Karpas-422 (cell line): Measurements from ENCODE around the gene INSIG1. TPM values are rescaled to one million over a fixed set of nuclear protein-coding genes. Genes with fewer than 3 reads are reported as not detected.

Experiments used
- DNase-seq: peaks from one replicate; pipeline ENCODE4 v3.0.0-alpha.2; 2015
- H2AFZ ChIP-seq: fragments of 200-600 bp; sonication (generic); 2 replicates; pipeline ENCODE4 v1.6.1; 2014; ENCODE audit warnings: antibody characterized with exemption, low read length, mixed read lengths
- H3K27ac ChIP-seq: fragments of 200-600 bp; sonication (generic); 2 replicates; pipeline ENCODE4 v1.5.1; 2014; ENCODE audit warnings: mild to moderate bottlenecking, low read length, moderate library complexity
- H3K27me3 ChIP-seq: fragments of 200-600 bp; sonication (generic); 2 replicates; pipeline ENCODE4 v1.6.1; 2014; ENCODE audit warnings: low read length, mixed read lengths
- H3K36me3 ChIP-seq: fragments of 200-600 bp; sonication (generic); 2 replicates; pipeline ENCODE4 v1.6.1; 2014; ENCODE audit warnings: low read length, mixed read lengths; ENCODE audit not compliant: insufficient read depth
- H3K4me1 ChIP-seq: fragments of 200-600 bp; sonication (generic); 2 replicates; pipeline ENCODE4 v1.6.1; 2014; ENCODE audit warnings: mild to moderate bottlenecking, low read length, mixed read lengths
- H3K4me2 ChIP-seq: fragments of 200-600 bp; sonication (generic); 2 replicates; pipeline ENCODE4 v1.6.1; 2014; ENCODE audit warnings: low read length, low read depth, mild to moderate bottlenecking; ENCODE audit not compliant: poor library complexity, severe bottlenecking
- H3K4me3 ChIP-seq: fragments of 200-600 bp; sonication (generic); 2 replicates; pipeline ENCODE4 v1.5.1; 2014; ENCODE audit warnings: mild to moderate bottlenecking, antibody characterized with exemption, low read length, mixed read lengths
- H3K79me2 ChIP-seq: fragments of 200-600 bp; sonication (generic); 2 replicates; pipeline ENCODE4 v1.6.1; 2014; ENCODE audit warnings: mild to moderate bottlenecking, low read length, mixed read lengths
- H3K9ac ChIP-seq: fragments of 200-600 bp; sonication (generic); 2 replicates; pipeline ENCODE4 v1.6.0; 2014; ENCODE audit warnings: low read length
- H3K9me2 ChIP-seq: fragments of 200-600 bp; sonication (generic), shearing (Covaris generic); replicated peaks from 2 replicates; pipeline ENCODE4 v1.6.0; 2014; ENCODE audit warnings: mild to moderate bottlenecking, low read length, moderate library complexity; ENCODE audit not compliant: insufficient read depth
- H3K9me3 ChIP-seq: fragments of 300-700, 200-600 bp; sonication (generic); 2 replicates; pipeline ENCODE4 v1.6.1; 2014; ENCODE audit warnings: low read length, mixed read lengths
- H4K20me1 ChIP-seq: fragments of 200-600 bp; sonication (generic); 2 replicates; pipeline ENCODE4 v1.6.1; 2014; ENCODE audit warnings: mild to moderate bottlenecking, antibody characterized with exemption, low read length, low read depth; ENCODE audit not compliant: insufficient read depth
- total RNA-seq: library from RNA; depleted of rRNA; stranded (reverse); fragments of >200 nt; shearing (Covaris generic); gene quantifications from 2 replicates; pipeline ENCODE4 v1.2.3, GENCODE V29; 2014; ENCODE audit warnings: low replicate concordance

The INSIG1 gene
- total RNA-seq, 1 experiment from 2014 or later, result 249 TPM

DNA sequence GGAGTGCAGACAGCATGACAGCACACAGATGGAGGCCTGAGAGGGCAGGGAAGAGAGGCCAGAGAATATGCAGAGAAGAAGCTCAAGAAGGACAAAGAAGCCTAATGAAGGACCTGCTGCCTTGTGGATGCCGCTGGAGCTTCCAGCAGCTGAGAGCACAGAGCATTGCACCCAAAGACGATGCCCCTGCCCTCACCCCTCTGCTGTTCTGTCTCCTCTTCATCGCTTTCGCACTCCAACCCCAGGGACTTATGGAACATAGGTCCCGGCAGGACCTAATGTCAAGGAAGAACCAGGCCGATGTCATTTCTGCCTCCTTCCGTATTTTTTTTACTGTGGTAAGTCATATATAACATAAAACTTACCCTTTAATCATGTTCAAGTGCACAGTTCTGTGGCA, 12.3 kb upstream of the INSIG1 start:
- no peak overlapping the region for H3K27ac ChIP-seq
- H3K9me3 ChIP-seq, result no peaks in the 10 kb centered on the region
- no peaks in the 10 kb centered on the region for H3K36me3 ChIP-seq
- DNase-seq, result no peak
- no peak overlapping the region for H3K4me2 ChIP-seq
- H3K79me2 ChIP-seq, result no peaks in the 10 kb centered on the region
- no peaks in the 10 kb centered on the region for H4K20me1 ChIP-seq
- no peaks in the 10 kb centered on the region for H3K9me2 ChIP-seq
- H3K4me3 ChIP-seq, result no peak overlapping the region
- no peaks in the 10 kb centered on the region; the same call in 1 of the 2 replicates for H3K4me1 ChIP-seq
- no peaks in the 10 kb centered on the region for H3K27me3 ChIP-seq
- no peak overlapping the region for H3K9ac ChIP-seq
- no peak overlapping the region for H2AFZ ChIP-seq

DNA sequence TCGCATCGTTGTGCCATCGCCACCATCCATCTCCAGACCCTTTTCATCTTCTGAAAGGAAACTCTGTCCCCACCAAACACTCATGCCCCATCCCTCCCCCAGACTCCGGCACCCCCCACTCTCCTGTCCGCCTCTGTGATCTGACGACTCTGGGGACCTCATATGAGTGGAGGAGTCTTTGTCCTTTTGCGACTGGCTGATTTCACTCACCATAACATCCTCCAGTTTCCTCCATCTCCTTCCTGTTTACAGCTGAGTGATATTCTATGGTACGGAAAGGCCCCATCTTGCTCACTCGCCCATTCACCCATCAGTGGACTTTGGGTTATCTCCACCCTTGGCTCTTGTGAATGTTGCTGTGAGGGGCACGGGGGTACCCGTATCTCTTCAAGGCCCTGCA, 11.8 kb upstream of the INSIG1 start:
- Histone ChIP-seq H3K4me2 (no peak overlapping the region), H2AFZ (no peak overlapping the region)

DNA sequence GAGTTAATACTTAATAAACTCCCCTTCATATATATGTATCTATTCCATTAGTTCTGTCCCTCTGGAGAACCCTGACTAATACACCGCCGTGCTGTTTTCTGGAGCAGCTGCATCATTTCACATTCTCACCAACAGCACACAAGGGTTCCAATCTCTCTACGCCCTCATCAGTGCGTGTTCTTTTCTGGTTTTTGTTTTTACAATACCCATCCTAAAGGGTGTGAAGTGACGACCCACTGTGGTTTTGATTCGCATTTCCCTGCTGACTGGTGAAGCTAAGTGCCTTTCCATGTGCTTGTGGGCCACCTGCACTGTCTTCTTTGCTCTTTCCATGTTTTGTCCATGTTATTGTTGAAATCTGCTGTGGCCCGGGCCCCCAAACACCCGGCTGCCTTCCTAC, 11.0 kb upstream of the INSIG1 start:
- DNase-seq, result no peak
- Histone ChIP-seq H3K27ac (no peak overlapping the region), H3K9ac (no peak overlapping the region), H2AFZ (no peak overlapping the region), H3K27me3 (no peaks in the 10 kb centered on the region), H3K9me3 (no peaks in the 10 kb centered on the region), H3K4me2 (no peak overlapping the region), H3K4me3 (no peak overlapping the region), H3K36me3 (no peaks in the 10 kb centered on the region), H3K4me1 (no peaks in the 10 kb centered on the region; the same call in 1 of the 2 replicates), H3K79me2 (no peaks in the 10 kb centered on the region), H3K9me2 (no peaks in the 10 kb centered on the region), H4K20me1 (no peaks in the 10 kb centered on the region)

More for the DNA sequence above, 11.8 kb upstream of the INSIG1 start:
- no peaks in the 10 kb centered on the region for H3K79me2 ChIP-seq
- no peaks in the 10 kb centered on the region; the same call in 1 of the 2 replicates for H3K4me1 ChIP-seq
- H4K20me1 ChIP-seq, result no peaks in the 10 kb centered on the region
- no peak overlapping the region for H3K4me3 ChIP-seq
- H3K9me2 ChIP-seq, result no peaks in the 10 kb centered on the region
- no peak overlapping the region for H3K27ac ChIP-seq
- no peaks in the 10 kb centered on the region for H3K9me3 ChIP-seq
- no peaks in the 10 kb centered on the region for H3K36me3 ChIP-seq
- H3K9ac ChIP-seq, result no peak overlapping the region
- H3K27me3 ChIP-seq, result no peaks in the 10 kb centered on the region
- DNase-seq, result no peak

DNA sequence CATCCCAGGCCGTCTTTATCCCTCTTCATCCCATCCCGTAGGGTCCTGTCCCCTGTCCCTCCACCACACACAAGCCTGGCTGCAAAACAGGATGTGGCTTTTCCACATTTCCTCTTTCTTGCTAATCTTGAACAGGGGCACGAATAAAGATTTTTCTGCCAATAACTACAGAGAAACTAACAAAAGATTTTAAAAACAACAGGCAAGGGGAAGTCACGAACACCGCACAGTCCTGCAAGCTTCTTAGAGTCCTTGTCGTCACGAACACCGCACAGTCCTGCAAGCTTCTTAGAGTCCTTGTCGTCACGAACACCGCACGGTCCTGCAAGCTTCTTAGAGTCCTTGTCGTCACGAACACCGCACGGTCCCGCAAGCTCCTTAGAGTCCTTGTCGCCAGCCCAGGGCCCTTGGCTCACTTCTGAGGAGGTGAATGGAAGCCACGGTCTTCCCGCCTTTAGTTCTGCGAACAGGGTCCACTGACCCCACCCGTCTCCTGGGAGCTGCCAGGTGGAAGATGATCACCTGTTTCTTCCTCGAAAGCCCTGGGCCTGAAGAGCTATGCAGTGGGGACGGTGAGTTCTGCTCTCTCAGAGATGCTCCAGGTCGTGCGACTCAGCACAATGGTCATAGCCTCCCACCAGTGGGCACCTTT, 10.3 kb upstream of the INSIG1 start:
- no peak for DNase-seq
- no peaks in the 10 kb centered on the region for H3K9me2 ChIP-seq
- H2AFZ ChIP-seq, result no peak overlapping the region
- no peak overlapping the region for H3K27ac ChIP-seq
- H3K9me3 ChIP-seq, result no peaks in the 10 kb centered on the region
- no peak overlapping the region for H3K9ac ChIP-seq
- no peak overlapping the region for H3K4me2 ChIP-seq
- H3K27me3 ChIP-seq, result no peaks in the 10 kb centered on the region
- no peaks in the 10 kb centered on the region for H3K79me2 ChIP-seq
- no peaks in the 10 kb centered on the region for H3K36me3 ChIP-seq
- H3K4me3 ChIP-seq, result no peak overlapping the region
- no peaks in the 10 kb centered on the region; the same call in 1 of the 2 replicates for H3K4me1 ChIP-seq
- no peaks in the 10 kb centered on the region for H4K20me1 ChIP-seq

DNA sequence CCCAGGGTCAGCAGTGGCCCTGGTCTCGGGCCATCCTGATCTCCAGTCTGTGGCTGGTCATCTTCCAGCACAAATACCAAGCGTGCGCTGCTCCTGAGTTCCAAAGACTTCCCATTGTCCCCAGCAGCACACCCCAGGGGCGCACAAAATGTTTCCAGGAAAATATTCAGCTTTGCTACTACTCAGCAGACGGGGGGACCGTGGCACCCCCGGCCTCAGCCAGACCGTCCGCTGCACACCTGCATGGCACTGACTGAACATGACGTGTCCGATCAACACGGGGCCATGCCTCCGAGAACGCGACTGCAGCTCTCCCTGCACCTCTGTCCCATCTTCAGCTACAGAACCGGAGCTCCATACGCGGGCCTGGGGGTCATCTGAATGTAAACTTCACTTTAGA, 9.6 kb upstream of the INSIG1 start:
- Histone ChIP-seq H3K36me3 (no peaks in the 10 kb centered on the region), H3K27ac (no peak overlapping the region), H2AFZ (no peak overlapping the region), H4K20me1 (no peaks in the 10 kb centered on the region), H3K4me3 (no peak overlapping the region), H3K4me1 (no peaks in the 10 kb centered on the region), H3K9me3 (no peaks in the 10 kb centered on the region), H3K9me2 (no peaks in the 10 kb centered on the region), H3K9ac (no peak overlapping the region), H3K79me2 (no peaks in the 10 kb centered on the region), H3K27me3 (no peaks in the 10 kb centered on the region), H3K4me2 (no peak overlapping the region)
- DNase-seq, result no peak

DNA sequence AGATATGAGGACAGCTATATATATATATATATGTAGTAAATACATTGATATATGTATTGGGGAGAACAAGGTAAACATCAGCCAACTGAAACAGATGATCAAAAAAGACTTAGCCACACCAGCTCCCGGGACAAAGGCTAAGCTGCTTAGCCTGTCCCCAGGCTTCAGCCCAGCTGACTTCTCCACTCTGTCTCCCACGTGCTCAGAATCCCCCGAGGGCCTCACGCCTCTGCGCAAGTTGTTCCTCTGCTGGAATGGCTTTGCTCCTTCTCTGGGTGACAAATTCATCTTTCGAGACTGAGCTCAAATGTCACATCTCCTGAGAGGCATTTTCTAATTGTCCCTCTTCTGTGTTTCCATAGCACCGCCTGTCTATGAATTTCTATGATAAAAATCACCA, 8.6 kb upstream of the INSIG1 start:
- H3K4me1 ChIP-seq, result no peaks in the 10 kb centered on the region
- H3K27me3 ChIP-seq, result no peaks in the 10 kb centered on the region
- H3K36me3 ChIP-seq, result no peaks in the 10 kb centered on the region
- no peak overlapping the region for H3K4me2 ChIP-seq
- H3K4me3 ChIP-seq, result no peak overlapping the region
- H3K27ac ChIP-seq, result no peak overlapping the region
- H4K20me1 ChIP-seq, result no peaks in the 10 kb centered on the region
- DNase-seq, result no peak
- no peaks in the 10 kb centered on the region for H3K79me2 ChIP-seq
- no peak overlapping the region for H3K9ac ChIP-seq
- no peak overlapping the region for H2AFZ ChIP-seq
- H3K9me3 ChIP-seq, result no peaks in the 10 kb centered on the region
- H3K9me2 ChIP-seq, result no peaks in the 10 kb centered on the region

DNA sequence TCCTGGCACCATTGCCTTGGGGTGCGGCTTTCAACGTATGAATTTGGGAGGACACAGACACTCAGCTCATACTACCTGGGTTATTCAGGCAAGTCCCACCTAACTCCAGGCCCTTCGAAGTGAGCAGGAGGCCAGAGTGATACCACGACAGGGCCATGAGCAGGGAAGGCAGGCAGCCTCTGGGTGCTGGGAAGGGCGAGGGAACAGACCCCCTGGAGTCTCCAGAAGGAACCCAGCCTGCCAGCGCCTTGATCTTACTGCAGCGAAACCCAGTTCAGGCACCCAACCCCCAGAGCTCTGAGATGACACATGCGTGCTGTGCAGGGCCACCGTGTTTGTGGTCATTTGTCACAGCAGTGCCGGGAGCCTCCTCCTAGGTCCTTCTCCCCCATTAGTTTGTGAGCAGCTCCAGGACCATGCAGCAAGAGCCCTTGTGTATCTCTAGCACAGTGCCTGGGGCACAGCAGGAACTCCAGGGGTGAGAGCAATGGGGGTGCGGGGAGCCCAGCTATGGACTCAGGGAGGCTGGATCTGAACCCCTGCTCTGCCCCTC, 7.7 kb upstream of the INSIG1 start:
- Histone ChIP-seq H3K9ac (no peak overlapping the region), H3K9me2 (no peaks in the 10 kb centered on the region), H3K36me3 (no peaks in the 10 kb centered on the region), H3K4me3 (no peak overlapping the region), H3K79me2 (no peaks in the 10 kb centered on the region), H3K27me3 (no peaks in the 10 kb centered on the region), H3K4me1 (no peaks in the 10 kb centered on the region), H3K4me2 (no peak overlapping the region), H4K20me1 (no peaks in the 10 kb centered on the region), H3K27ac (no peak overlapping the region), H2AFZ (no peak overlapping the region), H3K9me3 (no peaks in the 10 kb centered on the region)
- DNase-seq, result no peak

DNA sequence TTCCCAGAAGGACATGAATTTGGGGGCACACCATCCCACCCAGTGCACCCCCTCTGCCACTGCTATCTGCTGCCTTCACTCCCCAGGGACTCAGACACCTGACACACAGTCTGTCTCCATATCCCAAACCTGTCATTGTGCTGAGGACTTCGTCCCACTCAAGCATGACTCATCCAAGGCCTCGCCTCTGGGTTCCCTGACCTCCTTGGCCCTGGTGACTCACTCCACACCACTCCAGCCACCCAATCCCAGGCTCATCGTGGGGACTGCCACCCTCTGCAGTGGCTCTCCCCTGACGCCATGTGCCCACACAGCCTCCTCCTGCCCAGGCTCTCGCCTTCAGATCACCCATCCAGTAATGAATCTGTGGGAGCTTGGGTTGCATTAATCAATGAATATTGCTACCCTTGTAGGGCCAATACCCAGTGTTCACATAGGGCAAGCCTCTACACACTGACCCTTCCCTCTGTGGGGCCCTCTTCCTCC, 6.6 kb upstream of the INSIG1 start:
- H3K4me3 ChIP-seq, result no peak overlapping the region
- no peaks in the 10 kb centered on the region for H3K9me2 ChIP-seq
- no peak for DNase-seq
- H3K27ac ChIP-seq, result no peak overlapping the region
- H3K36me3 ChIP-seq, result no peaks in the 10 kb centered on the region
- H3K9me3 ChIP-seq, result no peaks in the 10 kb centered on the region
- no peak overlapping the region for H3K4me2 ChIP-seq
- H3K4me1 ChIP-seq, result peaks cover 2% of the 10 kb centered on the region
- H3K79me2 ChIP-seq, result no peaks in the 10 kb centered on the region
- H2AFZ ChIP-seq, result no peak overlapping the region
- H4K20me1 ChIP-seq, result no peaks in the 10 kb centered on the region
- H3K9ac ChIP-seq, result no peak overlapping the region
- no peaks in the 10 kb centered on the region for H3K27me3 ChIP-seq
